Measurements from ENCODE around the gene TOMM40. TPM values are rescaled to one million over a fixed set of nuclear protein-coding genes. Genes with fewer than 3 reads are reported as not detected.

The TOMM40 gene
- total and polyA plus RNA-seq, 9 of the 15 experiments (the other 6 are each of a cell fraction or from before 2014, with no cell fraction given), result 0.89 to 290 (median 160) TPM

- peak; percentile 49; the same call in 1 of the 2 replicates for TF ChIP-seq REST (IDR thresholded peaks at IDR 0.05; ENCODE audit: borderline replicate concordance)
- no peak for TF ChIP-seq REST (CRISPR knock-in tag; IDR thresholded peaks at IDR 0.05; ENCODE audit: low read depth)
- peak; percentile 36 for TF ChIP-seq CCNT2 (IDR thresholded peaks at IDR 0.05; ENCODE audit: borderline replicate concordance, extremely low read depth, insufficient read length, low read depth, low read length)
- TF ChIP-seq HOXB6 (CRISPR knock-in tag; IDR thresholded peaks at IDR 0.05; ENCODE audit: borderline replicate concordance), result no peak
- TF ChIP-seq BHLHE40 (IDR thresholded peaks at IDR 0.05; ENCODE audit: low read length), result peak; percentile 53
- TF ChIP-seq SP2 (IDR thresholded peaks at IDR 0.05; ENCODE audit: extremely low read depth, low read depth, low read length, poor library complexity, severe bottlenecking), result no peak
- no peak for TF ChIP-seq PHB (CRISPR knock-in tag; IDR thresholded peaks at IDR 0.05)
- no peak for TF ChIP-seq MEF2A (IDR thresholded peaks at IDR 0.05; ENCODE audit: control insufficient read depth, low read depth, low read length)
- TF ChIP-seq TEAD1 (CRISPR knock-in tag; IDR thresholded peaks at IDR 0.05), result 0 out of 4 replicates have a peak, but pooled peaks of 1 of the 2 experiments have one; percentile 21
- no peak for TF ChIP-seq ZNF197 (CRISPR knock-in tag; IDR thresholded peaks at IDR 0.05; ENCODE audit: low read depth)
- no peak for TF ChIP-seq IRF9 (tag; IDR thresholded peaks at IDR 0.05)
- peak; percentile 77 for TF ChIP-seq TRIM28 (IDR thresholded peaks at IDR 0.05)
- no peak for TF ChIP-seq COPS2 (conservative IDR thresholded peaks at IDR 0.05)
- TF ChIP-seq RFX1 (IDR thresholded peaks at IDR 0.05), result no peak
- TF ChIP-seq ETS2 (tag; IDR thresholded peaks at IDR 0.05; ENCODE audit: borderline replicate concordance, poor library complexity, severe bottlenecking), result no peak
- TF ChIP-seq ZNF23 (CRISPR knock-in tag; IDR thresholded peaks at IDR 0.05), result no peak
- TF ChIP-seq NFRKB (IDR thresholded peaks at IDR 0.05; ENCODE audit: low read depth), result peak; percentile 12; the same call in 1 of the 2 replicates
- TF ChIP-seq ZBTB17 (CRISPR knock-in tag; IDR thresholded peaks at IDR 0.05), result no peak
- TF ChIP-seq POLR3A (IDR thresholded peaks at IDR 0.05; ENCODE audit: borderline replicate concordance, extremely low read depth, insufficient read depth, insufficient read length), result no peak
- peak; percentile 86 for TF ChIP-seq BRD9 (IDR thresholded peaks at IDR 0.05; ENCODE audit: low read depth, partially characterized antibody)
Observed at GRCh38 chr19:44845612-44846454, 45.2 kb upstream of the TOMM40 start, which contains the start of gene NECTIN2 (continued).

Data from K562 (cell line).